Endothelial cell of umbilical vein (primary cell): ENCODE results near the gene KCNC1. TPM values are rescaled to one million over a fixed set of nuclear protein-coding genes. Genes with fewer than 3 reads are reported as not detected.

Experiments used
- BruUV-seq: library from RNA; stranded (reverse); fragments of 400-500 nt; replicated peaks from 2 replicates; lab custom pipeline; 2021; lab: Mats Ljungman, UMichigan
- CTCF ChIA-PET: fragments of 300-600, 350-600 bp; sonication (Branson Sonifier 250); formaldehyde crosslinking; loops from one replicate; lab custom pipeline; 2021; ENCODE audit warnings: antibody characterized with exemption, inconsistent platforms; lab: Charles Lee
- POLR2A ChIA-PET: fragments of 300-600, 350-600 bp; sonication (Branson Sonifier 250); formaldehyde crosslinking; loops from one replicate; lab custom pipeline; 2021; ENCODE audit warnings: antibody characterized with exemption, inconsistent platforms; lab: Charles Lee
- DNase-seq: peaks from one replicate; pipeline ENCODE4 v3.0.0-alpha.2; 2011; ENCODE audit warnings: low read depth, low spot score
- FAIRE-seq: peaks from 2 replicates; lab custom pipeline; 2011; peaks lifted over from hg19 to GRCh38; lab: Jason Lieb, UNC
- H2AFZ ChIP-seq: 2 replicates; pipeline ENCODE4 v1.6.0; 2012; ENCODE audit warnings: low read depth, low read length, control low read depth, inconsistent platforms
- H3K27ac ChIP-seq: 2 replicates; pipeline ENCODE4 v1.5.1; 2011; ENCODE audit warnings: low read depth, mild to moderate bottlenecking, control low read depth, low read length, moderate library complexity; ENCODE audit not compliant: insufficient read depth
- H3K27me3 ChIP-seq, 2 experiments: 2 replicates each; pipeline versions ENCODE4 v1.6.0 to v1.6.1; 2011; ENCODE audit warnings: low read length in 2 of 2, mixed read lengths in 1 of 2; ENCODE audit not compliant: control insufficient read depth in 2 of 2, insufficient read depth in 2 of 2
- H3K36me3 ChIP-seq, 2 experiments: 2 replicates in 1 of 2; 3 replicates in 1 of 2; pipeline ENCODE4 v1.5.1; 2011; ENCODE audit warnings: low read length in 2 of 2, mild to moderate bottlenecking in 1 of 2, moderate library complexity in 1 of 2; ENCODE audit not compliant: control insufficient read depth in 2 of 2, insufficient read depth in 2 of 2; ENCODE audit errors: extremely low read depth in 1 of 2
- H3K4me1 ChIP-seq: 3 replicates; pipeline ENCODE4 v1.5.1; 2011; ENCODE audit warnings: mild to moderate bottlenecking, low read length; ENCODE audit not compliant: control insufficient read depth, insufficient read depth; ENCODE audit errors: extremely low read depth
- H3K4me2 ChIP-seq: 2 replicates; pipeline ENCODE4 v1.6.1; 2011; ENCODE audit warnings: low read length, control low read depth, mixed read lengths; ENCODE audit not compliant: insufficient read depth
- H3K4me3 ChIP-seq, 3 experiments: fragments of 200-600 bp in 1 of 3; sonication (generic), shearing (Covaris generic) in 1 of 3; replicated peaks in 1 of 3; 2 replicates each; pipeline ENCODE4 v1.5.1; 2011 to 2016; ENCODE audit warnings: control low read depth in 3 of 3, low read length in 3 of 3, mild to moderate bottlenecking in 2 of 3, inconsistent platforms in 1 of 3, low read depth in 1 of 3, moderate library complexity in 1 of 3; ENCODE audit not compliant: insufficient read depth in 1 of 3
- H3K79me2 ChIP-seq: 2 replicates; pipeline ENCODE4 v1.6.0; 2012; ENCODE audit warnings: low read length, inconsistent platforms; ENCODE audit not compliant: control insufficient read depth, insufficient read depth
- H3K9ac ChIP-seq: replicated peaks from 2 replicates; pipeline ENCODE3; 2011; ENCODE audit warnings: low read length, control low read depth; ENCODE audit not compliant: insufficient read depth; ENCODE audit errors: extremely low read depth
- H3K9me1 ChIP-seq: replicated peaks from 3 replicates; pipeline ENCODE4 v1.6.0; 2011; ENCODE audit warnings: mild to moderate bottlenecking, low read length; ENCODE audit not compliant: control insufficient read depth, insufficient read depth; ENCODE audit errors: extremely low read depth
- H3K9me3 ChIP-seq: replicated peaks from 2 replicates; pipeline ENCODE4 v1.5.1; 2012; ENCODE audit warnings: low read length, inconsistent platforms; ENCODE audit not compliant: control insufficient read depth, insufficient read depth
- H4K20me1 ChIP-seq: replicated peaks from 2 replicates; pipeline ENCODE3; 2011; ENCODE audit warnings: mild to moderate bottlenecking, low read length; ENCODE audit not compliant: control insufficient read depth, insufficient read depth; ENCODE audit errors: extremely low read depth
- CTCF ChIP-seq, 2 donors: IDR thresholded peaks; 1 replicate in 1 of 2; 2 replicates in 1 of 2; pipeline ENCODE4 v1.5.1; 2011; ENCODE audit warnings: low read length in 2 of 2, mild to moderate bottlenecking in 2 of 2, moderate library complexity in 2 of 2, control low read depth in 1 of 2, inconsistent platforms in 1 of 2, low read depth in 1 of 2; ENCODE audit not compliant: insufficient read depth in 1 of 2; ENCODE audit errors: extremely low read depth in 1 of 2
- EZH2 ChIP-seq: IDR thresholded peaks from 2 replicates; pipeline ENCODE4 v1.6.1; 2012; ENCODE audit warnings: borderline replicate concordance, low read depth, mild to moderate bottlenecking, moderate library complexity, low read length, inconsistent platforms; ENCODE audit not compliant: severe bottlenecking
- FOS ChIP-seq: IDR thresholded peaks from 2 replicates; pipeline ENCODE4 v1.6.1; 2011; ENCODE audit warnings: mild to moderate bottlenecking, low read length, moderate library complexity, borderline replicate concordance; ENCODE audit not compliant: insufficient read depth
- GATA2 ChIP-seq: IDR thresholded peaks from 2 replicates; pipeline ENCODE4 v1.7.0; 2011; ENCODE audit warnings: low read depth, mild to moderate bottlenecking, moderate library complexity, mixed read lengths, low read length; ENCODE audit not compliant: insufficient read length, insufficient read depth
- JUN ChIP-seq: IDR thresholded peaks from 2 replicates; pipeline ENCODE4 v1.6.1; 2011; ENCODE audit warnings: borderline replicate concordance, low read depth; ENCODE audit not compliant: insufficient read length, insufficient read depth
- MAX ChIP-seq: IDR thresholded peaks from 2 replicates; pipeline ENCODE4 v1.6.1; 2011; ENCODE audit not compliant: insufficient read depth, insufficient read length
- MYC ChIP-seq: IDR thresholded peaks from one replicate; pipeline ENCODE4 v1.6.1; 2011; ENCODE audit warnings: mild to moderate bottlenecking, low read depth, low read length
- POLR2A ChIP-seq: IDR thresholded peaks from 2 replicates; pipeline ENCODE4 v1.6.1; 2012; ENCODE audit warnings: low read depth, mild to moderate bottlenecking, control low read depth, low read length
- POLR2AphosphoS5 ChIP-seq: IDR thresholded peaks from 2 replicates; pipeline ENCODE4 v1.6.1; 2012; ENCODE audit warnings: low read depth, mild to moderate bottlenecking, control low read depth, low read length, moderate library complexity; ENCODE audit not compliant: insufficient read depth
- dilution Hi-C: fragments of 300-500 bp; cut with MboI; formaldehyde crosslinking; loops from one replicate; pipeline ENCODE4 v1.15.0; 2019; ENCODE audit warnings: low sequenced_read_pairs; ENCODE audit not compliant: extremely low pct_ligation_motif_present
- intact Hi-C: fragments of 100-400 bp; cut with micrococcal nuclease; formaldehyde crosslinking; loops from one replicate; pipeline ENCODE4 v1.10.0; 2022
- polyA plus RNA-seq, 4 experiments: library from polyadenylated mRNA; depleted of rRNA in 3 of 4; stranded (reverse) in 3 of 4; unstranded in 1 of 4; fragments of >200 nt; gene quantifications; 2 replicates each; pipeline versions ENCODE4 v1.2.1 to v1.2.3, GENCODE V29; 2011 to 2012; ENCODE audit warnings: missing spikeins in 1 of 4
- total RNA-seq: library from RNA; stranded (reverse); gene quantifications from 2 replicates; pipeline ENCODE4 v1.2.3, GENCODE V29; 2021

KCNC1 gene
- total and polyA plus RNA-seq, 2 donors (not counting 3 experiments of a cell fraction or from before 2014, with no cell fraction given): not detected

- Histone ChIP-seq H3K27me3 (no peaks in the 10 kb centered on the region), H3K36me3 (no peaks in the 10 kb centered on the region), H3K4me1 (no peaks in the 10 kb centered on the region), H4K20me1 (no peaks in the 10 kb centered on the region), H2AFZ (no peak overlapping the region), H3K4me2 (no peak overlapping the region), H3K27ac (no peak overlapping the region), H3K79me2 (no peaks in the 10 kb centered on the region), H3K9me1 (no peaks in the 10 kb centered on the region), H3K9me3 (no peaks in the 10 kb centered on the region), H3K4me3 (no peak overlapping the region), H3K9ac (no peak overlapping the region)
- DNase-seq: no peak
- TF ChIP-seq EZH2 (no peak), FOS (no peak), MAX (no peak), MYC (no peak), JUN (no peak), POLR2A (no peak), POLR2AphosphoS5 (no peak), CTCF (IDR thresholded peaks at IDR 0.05; ENCODE audit: extremely low read depth in 1 of 2, insufficient read depth in 1 of 2, low read depth in 1 of 2, low read length in 2 of 2) (no peak), GATA2 (no peak)
- FAIRE-seq: no peak
- BruUV-seq: no TSS peak
- dilution Hi-C loops: no loop called here
- ChIA-PET POLR2A (no interaction called here), CTCF (interaction anchor here (0.7 to 4.0 kb wide), 5 partner anchors 10 to 210 kb away, joined by 3 to 19 read pairs (median 5); no protein-coding TSS in a partner anchor)
- intact Hi-C loops: no loop called here
These were observed 34.0 kb downstream of the KCNC1 start for GRCh38 chr11:17768547-17768946.
